IPS DF 19.7 (cell line): ENCODE data around the gene PYGM.
A peak's percentile ranks its signal among the peaks of the same experiment; 100 is the strongest.

ENCODE experiments used
- DNase-seq: peaks from one replicate; pipeline ENCODE4 v3.0.0-alpha.2; 2013; ENCODE audit warnings: low read depth, low spot score

Gene PYGM

DNA sequence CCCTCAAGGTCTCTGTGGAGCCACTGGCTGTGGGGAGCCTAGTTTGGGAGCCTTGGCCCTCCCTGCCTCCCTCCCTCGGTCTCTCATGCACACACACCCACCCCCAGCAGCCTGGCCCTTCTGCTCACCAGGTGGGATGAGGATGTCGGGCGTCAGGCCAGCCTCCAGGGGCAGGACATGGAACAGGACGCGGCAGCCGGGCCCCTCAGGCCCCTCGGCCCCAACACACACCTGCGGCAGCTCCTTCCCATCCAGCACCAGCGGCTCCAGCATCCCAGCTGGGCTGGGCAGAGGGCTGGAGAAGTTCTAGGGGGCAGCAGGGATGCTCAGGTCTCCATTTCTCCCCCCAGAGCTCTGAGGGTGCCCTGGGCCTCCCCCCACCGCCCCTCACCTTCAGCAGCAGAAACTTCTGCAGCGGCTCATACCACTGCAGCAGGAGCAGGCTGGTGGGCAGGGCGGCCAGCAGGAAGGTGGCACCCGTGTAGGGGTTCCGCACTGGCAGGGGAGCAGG, 32.1 kb upstream of the PYGM start:
- no peak for DNase-seq

DNA sequence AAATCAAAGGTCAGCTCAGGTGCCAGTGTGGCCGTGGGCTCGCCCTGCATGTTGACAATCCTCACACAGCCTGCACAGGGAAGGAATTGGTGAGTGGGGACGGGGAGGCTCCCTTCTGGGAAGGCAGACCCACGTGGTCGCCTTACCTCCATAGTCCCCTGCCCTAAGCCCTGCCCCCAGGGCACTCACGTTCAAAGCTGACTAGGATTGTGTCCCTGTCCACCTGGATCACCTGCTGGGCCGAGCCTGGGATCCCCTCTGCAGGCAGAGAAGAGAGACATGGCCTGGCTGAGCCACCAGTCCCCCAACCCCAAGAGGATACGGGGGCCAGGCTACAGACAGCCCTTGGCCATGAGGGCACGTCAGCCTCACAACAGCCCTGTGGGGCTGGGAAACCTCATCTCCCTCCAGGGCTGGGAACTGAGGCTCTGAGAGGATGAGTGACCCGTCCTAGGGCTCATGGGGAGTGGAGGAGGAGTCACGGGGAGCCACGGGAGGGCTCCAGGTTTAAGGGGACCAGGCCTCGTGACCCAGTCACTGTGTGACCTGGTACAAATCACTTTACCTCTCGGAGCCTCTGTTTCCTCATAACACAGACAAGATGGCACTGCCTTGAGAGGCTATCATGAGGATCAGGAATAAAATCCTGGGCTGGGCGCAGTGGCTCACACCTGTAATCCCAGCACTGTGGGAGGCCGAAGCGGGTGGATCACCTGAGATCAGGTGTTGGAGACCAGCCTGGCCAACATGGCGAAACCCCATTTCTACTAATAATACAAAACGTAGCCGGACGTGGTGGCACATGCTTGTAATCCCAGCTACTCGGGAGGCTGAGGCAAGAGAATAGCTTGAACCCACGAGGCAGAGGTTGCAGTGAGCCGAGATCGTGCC, 30.7 kb upstream of the PYGM start:
- DNase-seq, result no peak

DNA sequence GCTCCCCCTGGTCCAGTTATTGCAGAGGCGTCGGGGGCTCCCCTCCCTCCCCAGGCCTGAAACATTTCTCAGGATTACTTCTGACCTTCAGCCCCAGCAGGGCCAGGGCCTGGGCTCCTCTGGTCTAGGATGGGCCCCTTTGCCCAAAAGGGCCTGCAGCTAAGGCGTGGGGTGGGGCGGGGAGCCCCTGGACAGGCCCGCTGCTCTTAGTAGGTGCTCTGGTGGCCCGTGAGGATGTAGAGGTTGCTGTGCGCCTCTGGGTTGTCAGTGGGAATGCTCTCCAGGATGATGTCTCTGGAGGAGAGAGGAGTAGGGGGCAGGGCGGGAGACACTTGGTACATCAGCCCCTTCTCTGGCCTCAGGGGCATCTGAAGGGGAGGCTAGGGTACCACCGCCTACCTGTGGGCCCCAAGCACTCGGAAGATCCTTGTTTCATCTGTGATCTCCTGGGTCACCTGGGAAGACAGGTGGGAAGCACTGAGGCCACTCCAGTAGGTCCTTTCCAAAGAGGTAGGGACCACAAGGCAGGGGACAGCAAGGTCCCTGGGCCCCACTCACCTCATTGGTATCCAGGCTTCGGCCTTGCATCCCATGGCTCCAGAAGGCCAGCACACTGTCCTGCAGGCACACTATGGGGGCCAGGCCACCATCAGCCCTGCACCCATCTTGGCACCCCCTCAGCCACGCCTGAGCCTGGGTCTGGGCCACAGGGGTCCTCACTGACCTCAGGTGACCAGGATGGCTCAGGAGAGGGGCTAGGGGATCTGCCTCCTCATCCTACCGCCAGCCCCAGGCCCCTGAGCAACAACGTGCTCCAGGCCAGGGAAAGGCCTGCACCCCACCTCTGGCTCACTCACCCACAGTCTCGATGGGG, 29.8 kb upstream of the PYGM start:
- no peak for DNase-seq

DNA sequence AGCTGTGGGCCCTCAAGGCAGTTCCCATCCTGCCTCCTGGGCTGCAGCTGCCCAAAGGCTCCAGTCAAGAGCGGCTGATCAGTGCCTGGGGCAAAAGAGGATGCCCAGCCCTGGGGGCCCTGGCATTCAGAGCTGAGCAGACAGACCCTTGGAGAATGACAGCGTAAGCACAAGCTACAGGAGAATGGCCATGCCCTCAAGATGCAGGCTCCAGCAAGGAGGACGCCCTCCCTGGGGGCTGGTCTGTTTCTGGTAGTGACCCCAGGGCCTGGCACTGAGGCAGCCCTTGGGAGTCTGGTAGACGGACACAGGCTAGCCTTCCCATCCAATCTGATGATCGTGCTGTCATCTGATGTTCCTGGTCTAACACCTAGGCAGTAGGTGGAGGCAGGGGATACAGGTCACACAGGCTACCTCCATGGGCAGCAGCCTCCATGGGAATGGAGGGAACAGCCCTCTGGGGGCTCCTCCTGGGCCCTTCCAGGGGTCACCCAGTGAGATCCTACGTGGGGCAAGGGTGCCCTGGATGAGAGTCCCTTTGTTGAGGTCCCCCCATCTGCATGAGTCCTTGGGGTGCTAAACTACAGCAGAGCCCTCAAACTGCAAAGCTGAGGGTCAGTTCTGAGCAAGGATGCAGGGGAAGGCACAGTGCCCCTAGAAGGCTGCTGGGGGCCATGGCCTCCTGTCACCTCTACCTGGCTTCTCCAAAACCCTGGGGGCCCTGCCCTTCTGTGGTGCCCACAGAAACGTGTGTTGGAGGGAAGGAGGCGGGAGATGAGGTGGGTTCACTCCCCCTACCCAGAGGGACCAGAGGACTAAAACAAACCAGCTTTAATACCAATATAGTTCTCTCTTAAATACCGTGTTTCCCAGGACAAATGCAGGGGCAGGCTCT, 28.8 kb upstream of the PYGM start:
- no peak for DNase-seq

DNA sequence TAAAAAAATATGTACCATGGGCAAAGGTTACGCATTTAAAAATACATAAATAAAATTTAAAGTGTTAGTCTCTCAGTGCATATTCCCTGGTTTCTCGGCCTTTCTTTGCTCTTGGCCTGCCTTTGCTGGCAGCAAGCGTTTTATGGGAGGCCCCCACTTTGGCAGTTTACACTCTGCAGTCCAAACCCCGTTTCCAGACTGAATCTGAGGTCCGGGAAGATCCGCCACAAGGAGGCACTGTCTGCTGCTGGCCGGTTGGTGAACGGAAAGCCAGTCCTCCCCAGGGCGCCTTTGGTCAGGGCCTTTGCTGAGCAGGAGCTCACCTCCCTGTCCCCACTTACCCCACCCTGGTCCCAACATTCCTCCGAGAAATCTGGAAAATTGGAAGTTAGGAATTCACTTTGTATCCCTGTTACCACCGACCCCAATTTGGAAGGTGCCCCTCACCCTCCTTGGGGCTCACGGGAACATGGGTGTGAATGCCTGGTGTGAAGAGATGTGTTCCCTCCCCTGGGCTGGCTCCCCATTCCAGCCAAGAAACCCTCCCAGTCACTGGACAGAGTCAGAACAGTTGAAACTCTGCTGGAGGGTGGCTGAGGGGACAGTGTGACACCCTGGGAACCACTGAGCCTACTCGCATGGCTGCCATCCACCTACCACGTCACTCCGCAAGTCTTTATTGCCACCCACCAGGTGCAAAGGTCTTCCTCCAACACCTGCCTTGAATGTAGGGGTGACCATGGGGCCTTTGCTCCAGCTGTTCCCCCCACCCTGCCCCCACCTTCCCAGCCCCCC, 27.9 kb upstream of the PYGM start:
- DNase-seq, result no peak

DNA sequence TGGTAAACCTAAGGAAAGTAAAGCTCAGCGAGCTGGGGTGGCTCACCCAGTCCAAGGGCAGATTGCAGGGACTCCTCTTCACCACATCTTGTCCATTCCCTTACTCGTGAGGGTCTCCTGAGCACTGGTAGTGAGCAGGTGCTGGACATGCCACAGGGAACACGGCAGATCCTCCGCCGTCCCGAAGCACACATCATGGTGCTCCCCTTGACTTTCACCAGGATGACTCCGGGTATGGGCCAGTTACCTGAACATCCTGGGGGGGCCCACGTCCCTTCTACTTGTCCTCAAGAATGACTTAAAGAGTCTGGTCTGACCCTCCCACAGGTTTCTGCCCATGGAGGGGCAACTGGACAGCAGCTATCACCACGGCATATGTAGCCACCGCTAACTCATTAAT, 26.5 kb upstream of the PYGM start:
- no peak for DNase-seq

DNA sequence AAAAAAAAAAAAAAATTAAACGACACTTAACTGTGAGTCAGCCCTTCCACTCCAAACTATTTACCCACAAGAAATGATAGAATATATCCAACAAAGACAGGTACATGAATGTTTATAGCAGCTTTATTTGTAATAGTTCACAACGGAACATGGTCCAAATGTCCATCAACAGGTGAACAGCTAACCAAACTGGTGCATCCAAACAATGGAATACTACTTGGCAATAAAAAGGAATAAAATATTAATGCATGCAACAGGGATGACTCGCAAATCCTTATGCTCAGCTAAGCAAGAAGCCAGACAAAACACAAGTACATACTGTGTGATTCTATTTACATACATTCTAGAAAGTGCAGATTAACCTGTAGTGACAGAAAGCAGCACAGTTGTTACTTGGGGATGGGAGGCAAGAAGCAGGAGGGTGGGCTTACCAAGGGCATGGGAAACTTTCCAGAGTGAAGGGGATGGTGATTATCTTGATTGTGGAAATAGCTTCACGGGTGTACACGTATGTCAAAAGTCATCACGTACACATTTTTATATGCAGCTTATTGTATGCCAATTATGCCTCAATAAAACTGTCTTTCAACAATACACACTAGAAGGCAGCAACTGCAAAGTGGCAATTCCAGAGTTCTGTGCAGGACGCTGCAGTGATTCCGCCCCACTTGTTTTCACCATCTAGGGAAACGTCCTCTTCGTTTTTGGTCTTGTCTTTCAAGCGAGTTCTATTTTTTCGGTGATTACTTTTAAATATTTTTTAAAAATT, 25.2 kb upstream of the PYGM start:
- no peak for DNase-seq

DNA sequence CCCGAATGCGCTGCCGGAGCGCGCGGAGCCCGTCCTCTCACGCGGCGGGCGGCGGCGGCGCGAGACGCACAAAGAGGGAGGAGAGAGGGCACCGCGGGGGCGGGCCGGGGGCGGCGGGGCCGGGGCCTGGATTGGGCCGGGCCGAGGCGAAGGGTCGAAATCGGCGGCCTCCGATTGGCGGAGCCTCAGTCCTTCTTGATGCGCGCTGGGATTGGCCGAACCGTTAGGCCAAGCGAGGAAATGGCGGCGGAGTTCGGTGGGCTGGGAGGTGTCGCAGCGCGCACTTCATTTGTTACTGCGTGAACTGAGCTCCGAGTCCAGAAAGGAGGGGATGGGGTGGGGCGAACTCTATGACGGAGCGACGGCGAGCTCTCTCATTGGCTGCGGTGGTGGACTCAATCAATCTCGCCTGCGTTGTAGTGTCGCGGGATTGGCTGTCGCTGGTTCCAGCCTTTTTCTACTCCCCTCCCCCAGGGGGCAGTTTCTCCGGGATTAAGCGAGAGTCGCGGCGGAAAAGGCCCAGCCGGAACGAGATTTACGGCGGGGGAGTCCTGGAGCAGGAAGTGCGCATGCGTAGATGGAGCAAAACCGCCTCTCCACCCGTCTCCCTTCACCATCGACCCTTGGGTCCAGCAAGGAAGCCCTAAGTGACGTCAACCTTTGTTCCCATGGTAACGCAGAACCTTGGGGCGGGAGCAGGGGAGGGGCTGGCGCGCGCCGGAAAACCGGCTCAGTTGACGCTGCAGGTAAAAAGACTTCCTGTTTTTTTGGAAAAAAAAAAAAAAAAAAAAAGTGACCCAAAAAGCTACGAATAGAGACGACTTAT, 18.9 kb upstream of the PYGM start, which contains the start of gene SF1:
Gene SF1, minus strand, starts transcription at position 70 of the 826 bp plus-strand sequence. CDS start 150 bp downstream, outside the sequence.
- peak; percentile 97 for DNase-seq

DNA sequence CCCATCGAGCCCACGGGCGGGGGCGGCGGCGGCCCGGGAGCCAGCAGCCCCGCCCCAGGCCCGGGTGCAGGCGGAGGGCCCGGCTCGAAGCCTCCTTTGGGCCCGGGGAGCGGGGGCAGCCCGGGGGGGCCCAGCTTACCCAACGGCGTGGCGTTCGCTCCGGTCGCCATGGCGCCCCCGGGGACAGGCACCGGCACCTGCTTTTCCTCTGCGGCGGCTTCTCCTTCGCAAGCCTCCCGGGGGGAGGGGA, 18.4 kb upstream of the PYGM start:
- DNase-seq, result no peak

DNA sequence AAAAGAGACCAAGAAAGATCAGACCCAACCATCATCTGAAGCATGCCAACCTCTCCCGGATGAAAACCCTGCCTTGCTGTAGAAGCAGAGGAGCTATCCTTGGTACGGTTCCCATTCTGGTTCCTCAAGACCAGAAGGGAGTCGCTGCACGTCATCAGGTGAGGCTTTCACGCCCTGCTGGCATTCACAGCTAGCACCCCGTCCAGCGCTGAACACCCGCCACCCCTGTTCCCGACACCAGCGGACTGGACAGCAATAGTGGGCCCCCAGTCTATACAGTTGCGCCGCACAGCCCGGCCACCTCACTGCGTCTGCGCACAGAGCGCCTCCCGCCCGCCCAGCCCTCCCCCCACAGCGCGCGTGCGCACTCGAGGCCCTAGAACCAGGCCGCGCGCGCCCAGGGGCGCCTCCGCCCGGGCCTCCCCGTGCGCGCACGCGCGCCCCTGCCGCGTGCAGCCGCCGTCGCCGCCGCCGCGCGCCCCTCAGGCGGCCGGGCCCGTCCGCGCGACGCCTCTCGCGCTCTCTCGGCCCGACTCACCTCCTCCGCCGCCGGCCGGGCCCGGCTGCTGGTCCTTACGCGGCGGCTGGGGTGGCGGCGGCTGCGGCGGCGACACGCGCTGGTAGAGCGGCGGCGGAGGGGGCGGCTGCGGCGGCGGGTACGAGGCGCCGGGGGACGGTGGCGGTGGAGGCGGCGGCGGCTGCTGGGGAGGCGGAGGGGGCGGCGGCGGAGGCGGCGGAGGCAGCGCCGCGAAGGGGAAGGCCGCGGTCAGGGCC, 17.9 kb upstream of the PYGM start:
- DNase-seq, result no peak

DNA sequence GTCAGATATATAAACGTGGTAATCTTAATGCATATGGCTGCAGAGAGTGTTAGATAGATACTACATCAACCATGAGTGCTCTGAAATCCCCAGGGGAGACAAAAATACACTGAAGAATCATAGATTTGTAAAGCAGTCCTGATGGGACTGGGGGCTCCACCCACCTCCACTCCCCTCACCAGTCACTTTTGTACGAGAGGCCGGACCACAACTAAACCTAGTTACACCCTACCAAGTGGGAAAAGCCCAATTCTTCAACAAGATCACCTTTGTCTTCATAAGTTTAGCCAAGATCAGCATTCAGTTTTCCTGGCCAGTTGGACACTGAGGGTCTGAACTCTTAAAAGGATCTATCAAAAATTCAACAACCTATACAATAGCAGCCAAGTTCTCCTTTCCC, 17.1 kb upstream of the PYGM start:
- DNase-seq, result no peak

DNA sequence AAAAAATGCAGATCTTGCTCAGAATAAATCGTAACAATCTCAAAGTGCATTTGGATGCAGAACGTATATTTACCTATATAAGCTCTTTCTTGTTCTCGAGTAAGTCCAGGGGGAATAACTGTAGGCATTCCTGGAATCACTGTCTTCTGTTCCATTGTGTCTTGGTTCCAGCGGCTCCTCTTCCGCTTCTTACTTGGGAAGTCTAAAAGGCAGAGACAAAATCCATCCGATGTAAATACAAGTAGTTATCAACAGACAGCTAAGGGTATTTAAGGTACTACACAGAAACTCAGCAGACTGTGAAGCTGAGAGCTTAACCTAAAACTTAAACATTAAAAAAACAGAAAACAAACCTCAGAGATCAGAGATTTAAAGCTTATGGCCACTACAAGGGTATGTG, 16.7 kb upstream of the PYGM start:
- no peak for DNase-seq

DNA sequence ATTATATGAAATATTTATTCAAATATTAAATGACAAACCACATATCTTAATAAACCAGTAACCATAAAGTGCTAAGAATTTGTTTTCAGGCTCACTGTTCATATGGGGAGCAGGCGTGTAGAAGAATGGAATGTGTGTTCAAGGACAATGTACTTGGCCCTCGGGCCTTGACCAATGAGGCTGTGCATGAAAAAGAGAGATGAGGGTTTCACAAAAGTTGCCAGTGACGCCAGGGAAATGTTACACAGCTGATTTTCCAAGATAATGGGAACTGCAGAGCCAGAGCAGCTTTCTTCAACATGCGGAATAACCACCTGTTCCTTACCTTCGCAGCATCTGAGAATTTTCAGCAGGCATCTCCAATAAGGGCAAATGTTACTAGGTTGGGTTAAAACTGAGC, 14.4 kb upstream of the PYGM start:
- DNase-seq, result no peak

DNA sequence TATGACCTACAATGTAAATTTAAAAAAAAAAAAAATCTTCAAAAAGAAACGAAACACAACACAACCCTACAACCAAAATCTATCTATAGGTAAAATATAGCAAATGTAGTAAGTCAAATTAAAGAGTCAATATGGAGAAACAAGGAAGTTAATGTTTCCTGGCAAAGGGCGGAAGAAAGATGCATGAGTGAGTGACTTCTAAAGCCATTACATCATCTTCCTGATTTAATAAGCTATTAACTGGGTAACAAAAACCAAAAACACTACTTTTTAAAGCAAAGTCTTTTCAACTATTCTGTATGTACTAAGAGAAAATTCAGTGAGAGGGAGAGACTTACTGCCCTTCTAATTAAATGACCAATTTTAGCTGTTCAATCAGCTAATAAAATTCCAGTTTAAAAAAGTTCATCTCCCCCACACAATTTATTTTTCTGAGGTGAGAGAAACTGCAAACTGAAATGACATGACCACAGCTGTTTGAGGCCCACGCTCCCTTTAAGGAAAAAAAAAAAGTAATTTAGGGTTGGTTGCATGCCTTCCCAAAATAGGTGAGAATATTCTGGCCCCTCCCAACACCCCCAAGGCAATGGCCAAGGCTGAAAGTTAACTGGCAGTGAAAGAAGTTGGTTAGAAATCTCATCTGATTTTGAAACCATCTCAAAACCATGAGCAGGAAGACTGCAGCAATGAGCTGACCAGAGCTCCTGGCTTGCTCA, 12.7 kb upstream of the PYGM start:
- DNase-seq, result no peak

DNA sequence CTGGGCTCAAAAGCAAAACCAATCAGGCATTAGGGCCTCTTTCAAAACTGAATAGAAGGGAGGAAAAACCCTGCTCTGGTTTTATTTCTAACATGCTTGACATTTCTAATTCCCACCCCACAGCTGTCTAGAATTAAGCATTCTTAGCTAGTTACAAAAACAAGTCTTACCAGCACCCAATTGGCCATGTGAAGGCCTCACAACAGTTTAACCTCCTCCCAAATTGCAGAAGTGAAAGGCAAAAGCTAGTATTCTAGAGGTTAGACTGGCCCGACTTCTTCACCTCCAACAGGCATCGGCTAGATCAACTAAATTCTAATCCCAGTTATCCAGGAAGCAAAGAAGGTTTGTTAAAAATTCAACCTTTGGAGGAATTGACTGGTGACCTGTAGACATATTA, 12.1 kb upstream of the PYGM start:
- no peak for DNase-seq

DNA sequence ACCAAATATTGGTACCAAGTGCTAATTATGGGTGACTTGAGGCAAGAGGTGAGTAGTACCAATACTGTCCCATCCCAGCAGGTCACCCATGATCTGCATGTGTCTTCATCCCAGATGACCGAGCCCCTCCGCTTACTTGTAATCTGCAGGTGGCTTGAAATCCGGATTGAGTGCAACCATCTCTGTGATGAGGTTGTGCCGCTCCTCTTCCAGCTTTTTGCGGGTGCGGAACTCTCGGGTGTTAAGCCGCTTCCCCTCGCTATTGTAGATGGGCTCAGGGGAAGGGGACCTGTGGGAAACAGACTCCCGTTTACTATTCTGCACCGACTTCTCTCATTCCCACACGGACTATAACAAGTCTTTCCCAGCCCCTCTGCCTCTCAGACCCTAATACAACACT, 10.3 kb upstream of the PYGM start:
- DNase-seq, result no peak

DNA sequence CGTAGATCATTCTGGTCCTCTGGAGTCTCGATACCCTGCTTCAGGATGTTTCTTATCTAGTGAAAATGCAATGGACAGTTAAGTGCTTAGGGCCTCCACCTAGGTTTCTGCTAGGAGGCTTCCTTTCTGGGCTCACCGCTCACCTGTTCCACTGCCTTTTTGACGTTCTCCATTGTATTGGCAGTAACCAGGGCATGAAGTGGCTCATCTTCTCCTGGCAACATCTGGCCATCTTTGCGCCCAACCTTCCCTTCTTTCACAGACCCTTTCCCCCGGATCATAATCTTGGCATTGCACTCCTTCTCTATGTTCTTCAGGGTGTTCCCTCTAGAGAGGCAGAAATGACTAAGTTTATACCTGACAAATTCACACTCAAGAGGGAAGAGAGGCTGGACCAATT, 9.5 kb upstream of the PYGM start:
- no peak for DNase-seq

DNA sequence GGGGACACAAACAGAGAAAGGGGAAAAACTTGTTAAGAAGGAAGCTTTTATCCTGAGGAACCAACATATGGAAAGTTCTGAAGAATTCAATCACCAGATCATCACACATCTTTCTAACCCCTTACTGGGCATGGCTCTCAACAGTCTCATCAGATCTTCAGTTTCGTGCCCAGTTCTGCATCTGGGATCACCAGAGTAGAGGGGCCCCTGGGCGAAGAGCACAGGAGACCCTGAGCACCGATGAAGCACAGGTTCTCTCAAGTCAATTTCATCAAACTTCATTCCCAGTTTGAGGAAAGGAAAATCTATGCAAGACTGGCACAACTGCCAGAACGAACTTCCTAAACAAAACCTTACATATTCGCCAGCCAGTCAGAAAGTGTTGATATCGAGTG, 8.5 kb upstream of the PYGM start:
- no peak for DNase-seq
